ENCODE data around the gene CSTF3. TPM values are rescaled to one million over a fixed set of nuclear protein-coding genes. Genes with fewer than 3 reads are reported as not detected.
"Not testable (repeated sequence)": the region's sequence is repeated elsewhere in the genome, so short reads cannot be mapped to it uniquely, and the experiment has no call there.

Gene CSTF3
- 26.1 and 28.5 TPM in 2 replicates for total RNA-seq (2014; rRNA removed; shearing (Covaris generic))

- peak; percentile 99 for DNase-seq (ENCODE audit: low read depth)
These were observed at the start of gene CSTF3 for GRCh38 chr11:33161120-33162005. CSTF3 (minus strand) TSS chr11:33161480; CDS start chr11:33161325, 155 bp downstream.

GRCh38 chr11:33208150-33208549 is 46.9 kb upstream of the CSTF3 start:
- DNase-seq (ENCODE audit: low read depth): no peak

GRCh38 chr11:33207408-33207985 is 46.2 kb upstream of the CSTF3 start:
- peak; percentile 7 for DNase-seq (ENCODE audit: low read depth)

GRCh38 chr11:33197915-33198727 is 36.8 kb upstream of the CSTF3 start:
- no peak for DNase-seq (ENCODE audit: low read depth)

- DNase-seq (ENCODE audit: low read depth): no peak
These were observed 34.3 kb upstream of the CSTF3 start for GRCh38 chr11:33195462-33196173.

- DNase-seq (ENCODE audit: low read depth): no peak
These were observed 33.2 kb upstream of the CSTF3 start for GRCh38 chr11:33194455-33194854.

GRCh38 chr11:33191467-33191866 is 30.2 kb upstream of the CSTF3 start:
- no peak for DNase-seq (ENCODE audit: low read depth)

GRCh38 chr11:33187998-33188722 is 26.9 kb upstream of the CSTF3 start:
- DNase-seq (ENCODE audit: low read depth): no peak

GRCh38 chr11:33185756-33186155 is 24.5 kb upstream of the CSTF3 start:
- DNase-seq (ENCODE audit: low read depth): no peak

GRCh38 chr11:33182246-33182878 is 21.1 kb upstream of the CSTF3 start:
- no peak for DNase-seq (ENCODE audit: low read depth)

- DNase-seq (ENCODE audit: low read depth): peak; percentile 28
These were observed 18.1 kb upstream of the CSTF3 start for GRCh38 chr11:33179348-33179803.

GRCh38 chr11:33178443-33179180 is 17.3 kb upstream of the CSTF3 start:
- DNase-seq (ENCODE audit: low read depth): no peak

- DNase-seq (ENCODE audit: low read depth): no peak
These were observed 16.5 kb upstream of the CSTF3 start for GRCh38 chr11:33177676-33178336.

GRCh38 chr11:33176760-33177159 is 15.5 kb upstream of the CSTF3 start:
- not testable (repeated sequence) for DNase-seq (ENCODE audit: low read depth)

- no peak for DNase-seq (ENCODE audit: low read depth)
These were observed 11.7 kb upstream of the CSTF3 start for GRCh38 chr11:33172996-33173395.

GRCh38 chr11:33172345-33172744 is 11.1 kb upstream of the CSTF3 start:
- DNase-seq (ENCODE audit: low read depth): no peak

GRCh38 chr11:33171251-33171650 is 10.0 kb upstream of the CSTF3 start:
- no peak for DNase-seq (ENCODE audit: low read depth)

GRCh38 chr11:33168709-33169200 is 7.5 kb upstream of the CSTF3 start:
- peak; percentile 44 for DNase-seq (ENCODE audit: low read depth)

- no peak for DNase-seq (ENCODE audit: low read depth)
These were observed 1.6 kb upstream of the CSTF3 start for GRCh38 chr11:33162831-33163230.
